ENCODE data around the gene KNDC1. TPM values are rescaled to one million over a fixed set of nuclear protein-coding genes. Genes with fewer than 3 reads are reported as not detected.

The KNDC1 gene
- total and polyA plus RNA-seq, 2 of the 4 experiments (the other 2 are of a cell fraction): 0.18 to 1.1 TPM

GRCh38 chr10:133235932-133236331 is 75.9 kb downstream of the KNDC1 start:
- in situ Hi-C loops (cut with MboI; ENCODE audit: low sequenced_read_pairs) (no loop called here), dilution Hi-C loops (cut with HindIII; ENCODE audit: low sequenced_read_pairs, unreplicated experiment) (no loop called here), intact Hi-C loops (cut with micrococcal nuclease) (no loop called here)
- Histone ChIP-seq H2BK5ac (ENCODE audit: low read depth, low read length, poor library complexity, severe bottlenecking) (no peak overlapping the region), H3K14ac (replicated peaks; ENCODE audit: low read depth, low read length) (no peak overlapping the region), H3K9me3 (ENCODE audit: control insufficient read depth, insufficient read depth, low read length) (peaks cover 4% of the 10 kb centered on the region; the same call in 1 of the 2 replicates), H2AK5ac (ENCODE audit: low read depth, low read length) (no peak overlapping the region), H4K8ac (ENCODE audit: low read depth in 2 of 2, low read length in 2 of 2) (no peak overlapping the region), H3K4me3 (ENCODE audit: insufficient read depth, low read depth, low read length) (no peak overlapping the region), H3K27me3 (ENCODE audit: control insufficient read depth, insufficient read depth, low read length) (peaks cover 81% of the 10 kb centered on the region), H2BK120ac (ENCODE audit: low read depth, low read length) (no peak overlapping the region), H3K9ac (ENCODE audit: low read depth, low read length) (no peak overlapping the region), H3K4ac (ENCODE audit: low read depth, low read length) (no peak overlapping the region), H3K79me1 (ENCODE audit: low read depth in 1 of 2, low read length in 2 of 2) (no peaks in the 10 kb centered on the region), H3K4me1 (ENCODE audit: control insufficient read depth, insufficient read depth, low read length) (peaks cover 5% of the 10 kb centered on the region; the same call in 1 of the 2 replicates), H3K36me3 (ENCODE audit: control insufficient read depth, insufficient read depth, low read length) (no peaks in the 10 kb centered on the region), H2AFZ (replicated peaks; ENCODE audit: low read length, poor library complexity) (no peak overlapping the region), H3K56ac (ENCODE audit: extremely low read depth, insufficient read depth, low read length) (no peak overlapping the region), H2AK9ac (replicated peaks; ENCODE audit: low read depth, low read length, poor library complexity) (no peak overlapping the region), H4K91ac (ENCODE audit: insufficient read depth, low read depth, low read length) (no peak overlapping the region), H3K27ac (ENCODE audit: insufficient read depth, low read length) (no peak overlapping the region), H2BK20ac (ENCODE audit: low read depth, low read length) (no peak overlapping the region), H2BK15ac (ENCODE audit: low read depth, low read length) (no peak overlapping the region), H3K18ac (ENCODE audit: low read depth, low read length) (no peak overlapping the region), H4K5ac (ENCODE audit: low read depth, low read length) (no peak overlapping the region), H3K23ac (ENCODE audit: low read depth, low read length) (no peak overlapping the region), H4K20me1 (ENCODE audit: insufficient read depth, low read length) (no peaks in the 10 kb centered on the region), H3K4me2 (ENCODE audit: low read depth, low read length) (no peak overlapping the region), H3K9me1 (ENCODE audit: insufficient read depth, low read length) (no peaks in the 10 kb centered on the region)
- TF ChIP-seq POLR2A (IDR thresholded peaks at IDR 0.05; ENCODE audit: low read depth, low read length): no peak
- no peak for TF ChIP-seq MAZ (IDR thresholded peaks at IDR 0.05; ENCODE audit: borderline replicate concordance, low read depth, low read length)
- no peak for TF ChIP-seq BHLHE40 (IDR thresholded peaks at IDR 0.05; ENCODE audit: low read depth, low read length)
- TF ChIP-seq RAD21 (IDR thresholded peaks at IDR 0.05; ENCODE audit: low read length): no peak
- TF ChIP-seq CEBPB (IDR thresholded peaks at IDR 0.05; ENCODE audit: low read depth, low read length): no peak
- no peak for TF ChIP-seq MXI1 (IDR thresholded peaks at IDR 0.05; ENCODE audit: borderline replicate concordance, low read depth, low read length)
- no peak for TF ChIP-seq RFX5 (IDR thresholded peaks at IDR 0.05; ENCODE audit: low read depth, low read length)
- no peak for TF ChIP-seq SMC3 (IDR thresholded peaks at IDR 0.05; ENCODE audit: low read depth, low read length)
- TF ChIP-seq RCOR1 (IDR thresholded peaks at IDR 0.05; ENCODE audit: insufficient replicate concordance, low read length): no peak
- no peak for TF ChIP-seq FOS (IDR thresholded peaks at IDR 0.05; ENCODE audit: low read depth, low read length)
- no peak for TF ChIP-seq MAFK (IDR thresholded peaks at IDR 0.05; ENCODE audit: low read depth, low read length)
- no peak for TF ChIP-seq ELK1 (IDR thresholded peaks at IDR 0.05; ENCODE audit: borderline replicate concordance, low read depth, low read length)
- TF ChIP-seq, protein P1, sequence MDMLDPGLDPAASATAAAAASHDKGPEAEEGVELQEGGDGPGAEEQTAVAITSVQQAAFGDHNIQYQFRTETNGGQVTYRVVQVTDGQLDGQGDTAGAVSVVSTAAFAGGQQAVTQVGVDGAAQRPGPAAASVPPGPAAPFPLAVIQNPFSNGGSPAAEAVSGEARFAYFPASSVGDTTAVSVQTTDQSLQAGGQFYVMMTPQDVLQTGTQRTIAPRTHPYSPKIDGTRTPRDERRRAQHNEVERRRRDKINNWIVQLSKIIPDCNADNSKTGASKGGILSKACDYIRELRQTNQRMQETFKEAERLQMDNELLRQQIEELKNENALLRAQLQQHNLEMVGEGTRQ (IDR thresholded peaks at IDR 0.05; ENCODE audit: low read depth, low read length): no peak
- no peak; the same call in 1 of the 2 replicates for ATAC-seq (ENCODE audit: low read depth)
- ChIA-PET POLR2A (ENCODE audit: unreplicated experiment) (no interaction called here), CTCF (no interaction called here)
- no TSS peak for BruUV-seq (replicated peaks)
- WGBS, 2 experiments (ENCODE audit: extremely low coverage in 2 of 2, insufficient read length in 1 of 2): 3% methylated on average over 10 of the region's 18 CpGs; no CpG with 5 or more reads in 1 of the 2 experiments
- no peak for DNase-seq
